HG03460 (cell line): ENCODE results near the gene ELK3.

Experiments
- ATAC-seq: cut with Tn5 transposase; IDR thresholded peaks from one replicate; pipeline ENCODE4 v1.9.1; 2021; ENCODE audit not compliant: unreplicated experiment

The ELK3 gene

DNA sequence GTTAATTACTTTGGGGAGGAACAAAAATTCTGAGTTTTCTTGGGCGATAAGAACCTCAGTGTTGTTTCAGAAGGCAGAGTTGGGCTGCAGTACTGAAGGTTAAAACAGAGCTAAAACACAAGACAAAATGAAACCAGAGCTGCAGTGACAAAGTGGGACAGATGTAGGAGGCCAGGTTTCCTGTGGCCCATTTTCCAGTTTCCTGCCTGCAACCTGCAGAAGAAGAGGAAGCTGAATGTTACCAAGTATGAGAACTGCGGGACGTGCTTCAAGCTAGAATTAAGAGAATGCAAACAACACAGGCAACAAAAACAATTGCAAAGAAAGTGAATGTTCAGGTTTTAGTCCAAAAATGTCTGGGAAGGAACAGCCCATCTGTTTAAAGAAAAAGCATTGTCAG, 17.8 kb downstream of the ELK3 start:
- no peak for ATAC-seq

DNA sequence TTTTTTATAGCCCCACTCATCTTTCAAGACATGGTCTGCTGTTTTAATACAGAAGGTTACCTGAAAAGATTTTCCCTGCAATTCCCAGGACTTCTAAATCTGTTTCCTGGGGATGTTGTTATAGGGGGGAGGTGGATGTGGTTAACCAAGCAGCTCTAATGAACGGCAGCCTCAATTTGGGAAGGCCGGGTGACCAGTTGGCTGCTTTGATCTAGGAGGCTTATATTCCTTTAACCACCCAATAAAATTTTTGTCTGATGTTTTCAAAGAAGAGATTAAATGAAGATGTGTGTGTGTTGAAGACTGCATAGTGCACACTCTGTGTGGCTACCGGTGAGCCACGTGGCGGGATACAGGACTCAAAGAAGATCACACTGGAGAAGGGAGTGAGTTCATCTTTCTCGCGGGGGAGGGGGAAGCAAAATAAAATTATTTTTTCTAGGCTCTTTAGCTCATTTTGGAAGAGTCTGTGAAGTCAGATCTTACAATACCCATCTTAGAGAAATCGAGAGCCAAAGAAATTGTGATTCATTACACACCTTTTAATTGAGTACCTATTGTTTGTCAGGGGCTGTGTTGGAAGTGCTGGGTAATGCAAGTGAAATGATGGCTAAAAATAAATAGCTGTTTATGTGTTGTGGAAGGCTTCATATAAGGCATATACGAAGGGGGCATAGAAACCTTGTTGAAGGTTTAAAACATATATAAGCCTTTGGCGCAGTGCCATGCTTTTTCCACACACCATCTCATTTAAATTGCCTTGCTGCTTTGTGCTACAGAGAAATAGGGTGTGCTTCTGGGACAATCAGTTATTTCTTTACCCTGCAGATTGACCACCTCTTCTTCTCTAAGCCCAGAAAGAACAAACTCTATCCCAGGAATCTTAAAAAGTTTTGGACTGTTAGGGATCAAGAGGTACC, 18.5 kb downstream of the ELK3 start:
- no peak for ATAC-seq

DNA sequence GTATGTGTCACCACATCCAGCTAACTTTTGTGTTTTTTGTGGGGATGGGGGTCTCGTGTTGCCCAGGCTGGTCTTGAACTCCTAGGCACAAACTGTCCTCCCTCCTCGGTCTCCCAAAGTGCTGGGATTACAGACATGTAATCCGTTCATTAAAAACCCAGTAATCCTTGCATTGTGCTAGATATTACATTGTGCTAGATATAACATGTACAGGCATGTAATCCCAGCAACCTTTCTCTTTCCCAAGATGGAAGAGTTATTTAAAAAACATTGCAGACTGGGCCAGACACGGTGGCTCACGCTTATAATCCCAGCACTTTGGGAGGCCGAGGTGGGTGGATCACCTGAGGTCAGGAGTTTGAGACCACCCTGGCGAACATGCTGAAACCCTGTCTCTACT, 19.7 kb downstream of the ELK3 start:
- no peak for ATAC-seq

DNA sequence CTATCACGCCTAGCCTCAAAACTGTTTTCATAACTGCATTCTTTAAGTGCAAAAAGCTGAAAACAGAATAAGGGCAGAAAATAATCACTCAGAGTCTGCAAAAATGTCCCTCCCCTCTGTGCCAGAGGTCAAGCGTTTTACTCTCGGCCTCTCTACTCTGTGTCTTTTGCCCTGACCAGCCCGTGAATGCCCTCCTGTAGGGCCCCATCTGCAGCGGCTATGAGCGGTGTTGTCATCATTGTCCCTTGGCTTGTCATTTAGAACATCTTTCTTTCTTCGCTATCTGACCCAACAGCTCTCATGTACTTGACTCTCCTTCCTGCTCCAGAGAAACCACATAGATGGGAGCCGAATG, 21.7 kb downstream of the ELK3 start:
- no peak for ATAC-seq

DNA sequence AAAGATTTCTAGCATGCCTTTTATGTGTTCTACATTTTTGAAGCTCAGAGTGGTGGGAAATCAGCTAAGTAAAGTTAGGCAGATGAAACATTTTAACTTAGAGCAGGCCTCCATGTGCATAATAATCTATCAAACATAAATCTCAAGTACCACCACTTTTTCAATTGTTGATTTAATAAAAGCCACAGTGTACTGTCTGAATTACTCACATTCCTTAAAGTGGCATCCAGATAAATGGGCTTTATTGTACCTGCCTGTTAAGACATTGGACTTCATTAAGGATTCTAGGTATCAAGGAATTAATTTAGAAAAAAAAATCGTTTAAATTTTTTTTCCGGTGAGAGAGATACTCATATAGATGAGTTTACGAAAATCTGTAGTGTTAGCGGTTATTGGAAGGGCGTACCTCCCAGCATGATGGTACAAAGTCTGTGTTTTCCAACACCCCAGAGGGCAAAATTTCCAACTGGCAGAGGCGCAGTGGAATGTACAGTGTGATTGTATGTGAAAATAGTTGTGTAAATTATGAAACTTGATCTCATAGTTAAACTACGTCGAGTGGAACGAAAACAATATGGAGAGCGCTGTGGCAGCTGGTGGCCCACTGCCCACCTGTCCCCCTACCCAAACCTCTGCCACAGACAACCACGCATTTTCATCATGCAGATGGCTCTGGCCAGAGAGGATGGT, 25.0 kb downstream of the ELK3 start:
- ATAC-seq = no peak

DNA sequence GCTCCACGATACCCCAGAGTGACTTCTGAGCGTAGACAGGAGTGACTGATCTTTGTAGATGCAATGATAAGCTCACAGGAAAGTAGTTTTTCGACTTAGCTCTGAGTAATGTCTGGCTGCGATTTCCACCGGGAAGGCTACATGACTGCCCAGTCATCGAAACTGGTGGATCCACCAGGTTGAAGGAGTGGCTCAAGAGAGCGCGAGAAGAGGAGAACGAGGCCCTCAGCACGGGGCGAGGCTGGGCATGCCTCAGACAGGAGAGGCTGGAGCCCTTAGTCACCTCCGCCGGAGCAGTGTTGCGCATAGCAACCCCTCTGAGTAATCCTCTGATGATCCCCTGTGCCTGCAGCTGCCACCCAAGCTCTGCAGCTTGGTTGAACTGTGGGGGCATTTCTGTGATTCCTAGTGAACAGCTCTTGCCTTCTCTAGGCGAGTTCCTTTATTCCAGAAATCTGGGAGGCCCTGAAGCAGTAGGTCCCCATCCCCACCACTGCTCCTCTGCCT, 25.6 kb downstream of the ELK3 start:
- no peak for ATAC-seq

DNA sequence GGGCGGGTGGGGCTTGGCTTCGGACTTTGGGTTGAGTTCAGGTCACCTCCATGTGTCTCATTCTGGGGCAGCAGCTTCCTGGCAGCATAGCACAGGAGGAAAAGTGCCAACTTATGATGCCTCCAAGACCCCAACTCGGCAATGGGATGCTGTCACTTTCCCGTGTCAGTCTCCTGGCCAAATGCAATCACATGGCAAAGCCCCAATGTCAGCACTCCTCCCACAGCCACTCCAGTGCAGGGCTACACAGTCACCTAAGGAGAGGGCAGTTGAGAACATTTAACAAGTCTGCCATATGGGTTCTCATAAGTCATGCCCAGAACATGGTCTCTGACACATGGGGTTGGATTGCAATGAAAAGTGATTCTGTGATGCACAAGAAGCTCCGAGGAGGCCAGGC, 26.7 kb downstream of the ELK3 start:
- ATAC-seq = no peak

DNA sequence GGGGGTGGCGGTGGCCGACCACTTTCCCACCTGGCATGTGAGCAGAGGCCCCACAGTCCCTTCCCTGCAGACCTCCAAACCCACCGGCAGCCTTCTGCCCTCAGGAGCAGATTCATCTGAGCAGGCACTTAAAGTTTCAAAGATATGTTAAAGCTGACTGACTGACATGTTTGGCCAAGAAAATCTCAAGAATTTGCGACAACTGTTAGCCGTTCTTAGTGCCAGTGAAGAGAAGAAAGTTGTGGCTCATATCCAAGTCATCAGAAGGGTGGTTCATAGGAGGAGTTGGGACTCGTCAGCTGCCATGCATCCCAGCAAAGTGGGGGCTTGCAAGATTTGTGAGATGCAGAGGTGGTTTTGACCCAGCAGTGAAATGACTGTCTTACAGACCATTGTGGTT, 27.2 kb downstream of the ELK3 start:
- no peak for ATAC-seq

DNA sequence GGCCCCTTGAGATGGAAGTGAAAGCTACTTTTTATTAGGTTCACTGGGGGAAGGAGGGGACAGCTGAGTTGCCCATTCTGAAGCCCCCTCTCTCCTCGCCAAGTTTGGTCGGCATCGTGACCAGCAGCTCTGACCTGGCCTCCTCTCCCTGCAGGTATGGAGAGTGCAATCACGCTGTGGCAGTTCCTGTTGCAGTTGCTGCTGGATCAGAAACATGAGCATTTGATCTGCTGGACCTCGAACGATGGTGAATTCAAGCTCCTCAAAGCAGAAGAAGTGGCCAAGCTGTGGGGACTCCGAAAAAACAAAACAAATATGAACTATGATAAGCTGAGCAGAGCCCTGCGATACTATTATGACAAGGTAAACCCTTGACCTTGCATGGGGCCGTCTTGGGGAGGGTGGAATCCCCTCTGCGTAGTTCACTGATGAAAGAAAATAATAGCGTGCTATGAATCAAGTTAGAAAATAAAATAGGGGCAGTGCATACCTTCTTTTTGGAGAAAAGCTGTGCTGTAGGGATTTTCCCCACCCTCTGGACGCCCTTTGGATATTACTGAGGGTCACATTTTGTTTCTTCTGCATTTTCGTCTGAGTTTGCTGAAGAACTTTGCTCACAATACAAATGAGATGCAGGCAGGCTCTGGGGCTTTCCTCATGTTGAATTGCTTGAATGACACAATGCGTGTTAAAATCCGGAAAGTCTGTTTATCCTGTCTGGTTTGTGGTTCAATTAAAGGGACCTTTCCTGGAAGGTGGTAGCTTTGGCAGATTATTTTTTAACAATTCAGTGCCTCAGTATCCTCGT, 29.4 kb downstream of the ELK3 start:
- no peak for ATAC-seq

DNA sequence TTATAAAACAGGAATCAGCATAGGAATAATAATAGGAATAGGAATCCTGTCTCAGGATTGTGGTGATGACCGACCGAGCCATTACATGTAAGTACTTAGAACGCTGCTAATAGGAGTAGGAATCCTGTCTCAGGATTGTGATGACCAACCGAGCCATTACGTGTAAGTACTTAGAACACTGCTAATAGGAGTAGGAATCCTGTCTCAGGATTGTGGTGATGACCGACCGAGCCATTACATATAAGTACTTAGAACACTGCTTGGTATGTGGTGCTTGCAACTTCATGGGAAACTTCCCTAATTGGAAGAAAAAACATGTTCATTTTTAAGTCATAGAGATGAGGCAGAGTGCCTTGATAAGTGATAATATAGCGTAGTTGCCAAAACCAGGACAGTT, 30.0 kb downstream of the ELK3 start:
- ATAC-seq = no peak

DNA sequence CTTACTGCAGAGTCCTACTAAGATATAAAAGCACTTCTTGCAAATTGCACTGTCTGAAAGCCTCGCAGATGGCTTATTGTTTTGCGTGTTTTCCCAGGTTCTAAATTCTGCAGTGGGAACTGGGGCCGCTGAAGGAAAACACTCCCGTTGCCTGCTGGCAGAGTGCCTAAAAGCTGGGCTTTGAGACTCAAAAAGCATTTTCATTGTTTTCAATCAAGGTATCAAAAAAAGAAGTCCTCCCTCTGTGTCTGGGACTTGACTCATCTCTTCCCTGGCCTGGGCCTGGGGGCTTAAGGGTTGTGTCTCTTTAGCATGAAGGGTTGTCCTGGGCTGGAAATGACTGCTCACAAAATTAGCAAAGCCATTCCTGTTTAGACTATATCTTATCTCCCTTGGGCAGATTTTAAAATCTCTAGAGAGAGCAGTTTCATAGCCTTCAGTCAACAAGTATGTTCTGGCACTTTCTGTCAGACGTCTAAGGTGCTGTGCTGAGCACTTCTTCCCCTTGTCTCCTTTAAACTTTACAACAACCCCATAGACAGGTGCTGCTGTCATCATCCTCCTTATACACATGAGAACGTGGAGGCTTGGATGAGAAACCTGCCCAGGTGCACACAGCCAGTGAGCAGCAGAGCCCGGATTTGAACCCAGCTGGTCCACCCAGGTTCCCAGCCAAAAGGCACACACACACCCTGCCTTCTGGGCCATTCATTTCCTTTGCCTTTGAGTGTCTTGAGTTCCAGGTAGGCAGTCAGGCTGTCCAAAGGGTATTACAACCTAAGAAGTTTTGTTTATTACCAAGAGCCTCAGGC, 31.1 kb downstream of the ELK3 start:
- ATAC-seq = no peak

DNA sequence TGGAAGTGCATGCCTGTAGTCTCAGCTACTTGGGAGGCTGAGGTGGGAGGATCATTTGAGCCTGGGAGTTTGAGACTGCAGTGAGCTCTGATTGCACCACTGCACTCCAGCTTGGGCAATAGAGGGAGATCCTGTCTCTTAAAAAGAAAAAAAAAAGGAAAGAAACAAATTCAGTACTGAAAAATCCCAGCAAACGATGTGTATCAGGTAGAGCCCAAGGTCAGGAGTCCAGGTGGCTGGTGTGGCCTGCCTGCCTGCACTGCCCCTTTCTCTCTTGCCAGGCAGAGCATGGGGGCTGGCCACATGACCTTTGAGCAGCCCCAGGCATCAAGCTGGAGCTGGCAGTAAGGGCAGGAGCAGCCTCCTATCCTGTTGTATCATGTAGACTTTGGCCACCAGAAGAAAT, 31.8 kb downstream of the ELK3 start:
- ATAC-seq = no peak

DNA sequence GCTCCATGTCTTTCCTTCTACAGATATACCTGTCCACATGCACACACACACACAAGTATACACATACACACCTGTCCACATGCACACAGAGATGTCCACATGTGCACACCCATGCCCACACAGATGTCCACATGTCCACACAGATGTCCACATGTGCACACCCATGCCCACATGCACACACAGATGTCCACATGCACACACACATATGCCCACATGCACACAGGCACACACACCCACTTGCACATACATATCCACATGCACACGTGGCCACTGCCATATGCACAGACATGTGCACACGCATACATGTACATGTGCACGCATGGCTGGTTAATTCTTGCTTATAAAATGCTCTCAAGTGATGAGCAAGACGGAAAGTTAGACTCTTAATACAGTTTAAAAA, 32.2 kb downstream of the ELK3 start:
- no peak for ATAC-seq

DNA sequence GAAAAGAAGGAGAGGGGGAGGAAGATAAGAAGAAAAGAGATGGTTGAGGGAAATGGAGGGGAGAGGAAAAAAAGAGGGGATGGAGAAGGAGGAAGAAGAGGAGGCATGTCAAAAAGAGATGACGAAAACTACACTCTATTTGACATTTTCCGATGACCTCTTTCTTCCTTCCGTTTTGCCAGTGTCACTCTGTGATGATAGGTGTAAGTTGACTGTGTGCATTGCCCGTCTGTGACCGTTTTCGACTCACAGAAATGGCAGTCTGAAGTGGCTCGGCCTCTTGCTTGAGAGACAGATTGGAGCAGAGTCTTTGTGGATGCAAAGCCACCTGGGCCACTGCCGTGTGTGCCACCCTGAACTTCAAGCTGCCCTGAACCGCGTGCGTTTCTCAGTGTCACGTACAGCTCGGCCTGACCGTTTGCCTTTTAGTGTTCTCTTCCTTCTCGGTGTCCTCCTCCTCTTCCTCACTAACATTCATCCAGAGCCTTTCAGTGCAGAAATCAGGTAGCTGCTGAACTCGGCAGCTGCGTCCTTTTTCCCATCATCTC, 32.7 kb downstream of the ELK3 start:
- no peak for ATAC-seq

DNA sequence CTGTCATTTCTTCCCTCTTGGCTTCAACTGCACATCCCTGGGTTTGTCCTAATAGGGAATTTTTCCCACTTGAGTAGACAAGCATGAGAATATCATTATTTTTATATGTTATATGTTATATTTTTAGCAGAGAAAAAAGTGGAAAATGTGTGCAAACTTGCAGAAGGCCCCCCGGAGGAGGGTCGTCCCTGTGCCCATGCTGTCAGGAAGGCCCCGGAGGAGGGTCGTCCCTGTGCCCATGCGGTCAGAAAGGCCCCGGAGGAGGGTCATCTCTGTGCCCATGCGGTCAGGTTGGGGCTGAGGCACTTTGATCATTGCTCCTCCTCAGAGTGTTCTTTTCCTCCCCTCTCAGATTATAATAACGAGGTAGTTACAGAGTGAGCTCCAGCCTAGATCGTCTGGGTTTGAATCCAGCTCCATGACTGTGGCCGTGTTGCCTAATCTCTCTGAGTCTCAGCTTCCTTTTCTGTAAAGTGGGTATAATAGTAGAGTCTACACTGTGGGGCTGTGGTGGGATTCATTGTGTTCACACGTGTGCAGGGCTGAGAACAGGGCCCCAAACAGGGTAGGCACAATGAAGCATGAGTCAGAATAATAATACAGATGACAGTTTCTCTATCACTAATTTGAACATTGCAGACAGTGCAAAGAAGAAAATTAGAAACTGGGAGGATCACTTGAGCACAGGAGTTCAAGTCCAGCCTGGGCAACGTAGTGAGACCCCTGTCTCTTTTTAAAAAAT, 33.4 kb downstream of the ELK3 start:
- ATAC-seq = no peak

DNA sequence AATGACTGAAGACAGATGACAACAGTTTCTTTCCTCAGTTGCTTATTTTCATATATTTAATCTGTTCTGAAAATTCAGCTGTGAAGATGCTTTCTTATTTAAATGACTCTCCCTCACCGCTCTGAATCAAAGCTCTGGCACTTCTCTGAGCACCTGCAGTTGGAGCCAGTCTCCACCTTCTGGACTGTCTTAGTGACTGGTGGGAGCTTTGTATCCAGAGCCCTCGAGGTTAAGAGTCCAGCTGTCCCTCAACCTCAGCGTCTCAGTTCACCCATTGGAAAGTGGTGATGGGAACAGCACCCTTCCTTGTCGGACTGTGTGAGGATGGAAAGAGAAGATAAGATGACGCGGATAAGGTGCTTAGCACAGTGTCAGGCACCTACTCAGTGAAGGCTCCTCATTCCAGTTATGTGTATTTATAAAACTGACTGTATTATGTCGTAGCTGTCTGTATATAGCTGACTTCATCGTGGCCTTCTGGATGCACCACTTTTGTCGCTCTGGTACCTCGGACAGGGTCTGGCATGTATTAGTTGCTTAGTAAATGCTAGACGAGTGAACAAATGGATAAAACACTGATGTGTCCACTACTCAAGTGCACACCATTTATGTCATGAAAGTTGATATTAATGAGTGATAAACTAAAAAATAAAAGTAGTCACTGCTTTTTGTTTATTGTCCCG, 34.5 kb downstream of the ELK3 start:
- ATAC-seq = no peak

DNA sequence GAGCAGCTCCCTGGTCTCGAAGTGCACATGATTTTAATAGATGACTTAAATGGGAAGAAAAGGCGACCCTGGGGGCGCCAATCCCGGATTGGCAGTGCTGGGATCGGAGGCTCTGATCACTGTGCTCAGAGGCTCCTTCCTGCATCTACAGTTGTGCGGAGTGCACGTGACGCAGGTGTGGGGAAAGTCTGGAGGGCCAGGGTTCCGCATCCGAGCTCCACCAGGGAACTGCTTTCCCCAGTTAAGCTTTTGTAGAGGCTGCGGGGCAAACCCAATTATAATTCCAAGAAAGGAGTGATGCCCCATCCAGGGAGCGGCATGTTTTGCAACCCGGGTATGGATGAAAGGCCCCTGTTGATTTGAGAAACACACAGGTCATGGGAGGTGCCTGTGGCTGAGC, 36.5 kb downstream of the ELK3 start:
- ATAC-seq = no peak

DNA sequence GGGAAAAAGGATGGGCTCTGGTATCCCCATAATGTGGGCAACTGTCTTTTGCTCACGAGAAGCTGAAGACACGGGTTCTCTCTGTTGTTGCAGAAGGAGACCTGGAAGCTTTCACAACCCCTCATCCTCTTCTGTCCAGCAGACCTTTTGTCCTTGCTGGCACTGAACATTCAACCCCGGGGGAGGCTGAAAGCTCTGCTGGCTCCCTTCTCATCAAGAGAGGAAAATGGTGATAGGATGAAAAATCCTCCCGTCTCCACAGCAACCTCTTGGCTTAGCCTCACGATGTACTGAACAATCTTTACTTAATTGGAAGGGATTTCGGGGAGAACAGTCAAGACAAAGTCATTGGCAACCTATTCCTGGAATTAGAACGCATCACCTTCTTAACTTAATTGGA, 39.0 kb downstream of the ELK3 start:
- no peak for ATAC-seq

DNA sequence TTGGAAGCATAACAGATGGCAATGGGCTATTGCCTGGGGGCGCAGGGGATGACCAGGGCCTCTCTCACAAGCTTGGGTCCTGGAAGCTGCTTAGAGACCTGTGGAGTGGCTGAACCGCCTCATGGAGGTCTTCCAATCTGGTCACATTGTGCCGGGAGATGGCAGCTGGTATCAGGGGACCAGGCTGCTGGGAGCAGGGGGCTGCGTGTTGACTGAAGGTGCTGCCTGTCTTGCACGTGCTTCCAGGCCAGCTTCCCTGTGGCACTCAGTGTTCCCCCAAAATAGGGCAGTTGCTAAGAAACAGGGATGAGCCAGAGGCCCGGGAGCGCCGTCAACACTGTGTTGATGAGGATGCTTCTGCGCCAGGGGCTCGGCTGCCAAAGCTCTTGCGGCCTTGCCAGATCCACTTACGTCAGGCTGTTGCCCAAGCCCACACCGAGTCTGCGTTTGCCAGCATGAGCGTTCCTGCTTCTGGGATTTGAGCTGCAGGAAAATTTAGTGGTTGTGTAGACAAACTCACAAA, 39.8 kb downstream of the ELK3 start:
- ATAC-seq = no peak
